Measurements from ENCODE around the gene ARGFX.
"Not testable (repeated sequence)": the region's sequence is repeated elsewhere in the genome, so short reads cannot be mapped to it uniquely, and the experiment has no call there.

Gene ARGFX

DNA sequence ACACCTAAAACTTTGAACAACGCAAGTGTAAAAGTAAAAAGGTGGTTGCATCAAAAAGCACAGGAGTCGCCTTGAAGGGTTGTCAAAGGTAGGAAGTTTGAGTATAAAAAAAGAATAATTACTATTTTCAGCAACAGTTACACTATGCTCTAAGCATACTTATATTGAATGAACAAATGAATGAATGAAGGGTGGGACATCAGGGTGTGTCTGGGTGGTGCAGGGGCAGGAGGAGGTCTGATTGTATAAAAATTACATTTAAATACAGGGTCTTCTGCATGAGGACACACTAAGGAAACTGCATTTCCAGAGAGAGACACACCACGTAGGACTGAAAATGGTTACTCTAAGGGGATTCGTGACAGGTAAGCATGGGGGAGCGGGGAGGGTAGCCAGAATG is at the start of gene ARGFX:
Gene ARGFX (plus strand): TSS at position 301 of the 400 bp plus-strand sequence. CDS start 2,765 bp downstream, outside the sequence.
- no peak for DNase-seq

GRCh38 chr3:121517953-121518655 is 49.6 kb upstream of the ARGFX start:
- DNase-seq, result no peak

DNA sequence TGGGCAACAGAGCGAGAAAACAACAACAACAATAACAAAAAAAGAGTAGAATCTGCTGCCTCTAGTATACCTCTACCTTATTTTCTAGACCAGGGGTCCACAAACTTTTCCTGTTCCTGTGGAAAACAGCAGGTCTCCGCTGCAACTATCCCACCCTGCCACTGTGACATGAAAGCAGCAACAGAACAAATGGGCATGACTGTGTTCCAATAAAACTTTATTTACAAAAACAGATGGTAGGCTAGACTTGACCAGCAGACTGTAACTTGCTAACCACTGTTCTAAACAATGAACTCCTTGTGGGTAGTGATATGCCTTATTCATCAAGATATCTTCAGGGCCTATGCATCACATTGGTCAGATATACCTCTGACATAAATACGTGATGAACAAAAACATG is 47.2 kb upstream of the ARGFX start:
- no peak for DNase-seq

DNA sequence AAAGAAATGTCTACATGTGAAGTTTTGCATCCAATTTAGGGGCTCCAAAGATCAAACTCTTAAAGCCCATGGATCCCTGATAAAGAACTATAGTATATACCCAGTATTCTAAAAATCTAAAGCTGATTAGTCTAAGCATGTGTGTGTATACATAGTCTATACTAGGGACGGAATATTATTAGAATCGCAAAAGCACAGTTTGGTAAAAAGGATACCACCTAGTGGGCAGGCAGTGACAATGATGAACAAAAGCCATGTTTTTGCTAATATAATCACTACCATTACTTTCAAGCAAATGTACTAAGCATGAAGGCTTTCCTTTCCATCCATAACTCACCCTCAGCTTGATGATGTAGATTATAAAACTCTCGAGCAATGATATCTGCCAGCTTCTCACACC is 38.4 kb upstream of the ARGFX start:
- no peak for DNase-seq

GRCh38 chr3:121531269-121531668 is 36.5 kb upstream of the ARGFX start:
- no peak for DNase-seq

GRCh38 chr3:121542924-121543323 is 24.8 kb upstream of the ARGFX start:
- DNase-seq, result no peak

GRCh38 chr3:121545049-121545573 is 22.6 kb upstream of the ARGFX start:
- no peak for DNase-seq

DNA sequence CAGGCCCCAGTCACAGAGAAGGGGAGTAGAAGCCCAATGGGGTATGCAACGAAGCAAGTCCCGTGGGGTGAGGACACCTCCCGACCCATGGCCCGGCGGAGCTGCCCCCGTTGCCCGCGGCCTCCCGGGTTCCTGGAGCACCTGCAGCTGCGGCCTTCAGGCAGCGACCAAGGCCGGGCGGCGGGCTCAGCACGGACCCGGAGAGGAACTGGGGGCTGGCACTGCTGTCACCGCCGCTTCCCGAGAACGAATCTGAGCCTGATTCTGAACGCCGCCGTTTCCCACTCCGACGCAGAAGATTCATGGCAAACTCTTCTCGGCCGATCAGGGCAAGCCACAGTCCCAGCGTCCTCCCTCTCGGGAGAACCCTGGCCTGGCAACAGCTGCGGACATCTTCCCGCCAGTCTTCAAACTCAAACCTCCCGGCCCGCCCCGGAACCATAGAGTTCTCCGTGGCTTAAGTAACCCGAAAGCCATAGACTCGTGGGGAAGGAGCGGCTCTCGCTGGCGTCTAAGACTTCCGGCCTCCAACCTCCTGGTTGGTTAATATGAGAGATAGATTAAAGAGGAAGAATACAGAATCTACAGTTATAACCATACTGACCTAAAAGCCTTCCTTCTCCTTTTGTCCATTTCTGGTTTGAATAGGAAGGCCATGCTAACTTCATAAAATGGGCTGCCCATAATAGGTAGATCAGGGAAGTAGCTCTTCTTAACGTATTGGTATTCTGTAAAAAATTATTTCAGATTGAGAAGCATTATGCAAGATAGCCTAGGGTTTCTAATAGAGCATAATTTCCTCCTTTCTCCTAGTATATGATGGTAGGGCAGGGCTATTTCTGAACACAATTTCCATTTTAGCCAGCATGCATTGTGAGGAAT is 21.9 kb upstream of the ARGFX start, which contains the start of gene POLQ:
Gene POLQ (minus strand): TSS at position 415 of the 882 bp plus-strand sequence. CDS start 111 bp downstream, at position 304.
- peak; percentile 93 for DNase-seq

DNA sequence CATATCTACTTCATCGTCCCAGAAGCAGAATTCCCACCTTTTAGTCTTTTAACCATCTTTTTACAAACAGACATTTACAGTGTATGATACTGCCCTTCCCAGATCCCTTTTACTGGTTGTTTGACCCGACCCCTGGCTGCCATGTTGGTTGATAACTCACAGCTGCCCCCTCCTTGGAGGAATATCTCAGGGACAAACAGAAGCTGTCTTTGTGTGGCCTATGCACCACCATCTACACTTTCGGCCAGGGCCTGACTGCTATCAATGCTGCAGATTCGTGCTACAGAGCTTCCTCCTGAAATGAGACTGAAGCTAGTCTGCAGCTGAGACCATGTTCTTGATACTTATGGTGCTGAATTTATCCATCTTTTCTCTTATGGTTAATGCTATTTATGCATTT is 15.4 kb upstream of the ARGFX start:
- DNase-seq, result no peak

DNA sequence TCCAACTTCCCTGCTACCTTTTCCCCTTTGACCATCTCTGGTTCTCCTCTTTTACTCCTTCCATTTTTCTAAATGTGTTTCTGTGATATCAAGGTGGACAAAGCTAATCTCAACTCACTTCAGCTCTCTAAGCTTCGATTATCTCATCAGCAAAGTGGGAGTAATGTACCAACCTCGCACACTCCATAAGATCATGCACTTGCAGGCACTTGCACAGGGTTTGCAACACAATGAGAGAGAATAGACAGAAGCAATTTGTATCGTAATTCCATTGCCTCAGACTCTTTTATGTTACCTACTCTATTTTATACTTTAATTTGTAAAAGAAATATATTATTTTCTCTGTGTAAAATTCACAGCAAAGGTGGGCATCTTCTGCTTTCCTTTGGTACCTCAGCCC is 15.0 kb upstream of the ARGFX start:
- DNase-seq, result no peak

DNA sequence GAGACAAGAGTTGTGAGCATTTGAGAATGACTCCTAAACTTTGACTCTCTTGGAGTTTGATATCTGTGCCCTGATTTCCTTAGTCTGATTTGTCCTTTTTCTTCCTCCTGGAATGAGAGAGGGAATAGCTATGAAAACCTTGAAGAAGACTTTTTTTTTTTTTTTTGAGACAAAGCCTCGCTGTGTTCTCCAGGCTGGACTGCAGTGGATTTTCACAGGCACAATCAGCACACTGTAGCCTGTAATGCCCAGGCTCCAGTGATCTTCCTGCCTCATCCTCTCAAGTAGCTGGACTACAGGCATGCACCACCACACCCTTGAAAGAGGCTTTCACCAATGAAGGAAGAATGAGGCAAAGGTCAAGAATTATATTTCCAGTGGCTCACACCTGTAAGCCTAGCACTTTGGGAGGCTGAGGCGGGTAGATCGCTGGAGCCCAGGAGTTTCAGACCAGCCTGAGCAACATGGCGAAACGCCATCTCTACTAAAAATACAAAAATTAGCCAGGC is 10.3 kb upstream of the ARGFX start:
- DNase-seq, result no peak

GRCh38 chr3:121562148-121562547 is 5.6 kb upstream of the ARGFX start:
- no peak for DNase-seq

DNA sequence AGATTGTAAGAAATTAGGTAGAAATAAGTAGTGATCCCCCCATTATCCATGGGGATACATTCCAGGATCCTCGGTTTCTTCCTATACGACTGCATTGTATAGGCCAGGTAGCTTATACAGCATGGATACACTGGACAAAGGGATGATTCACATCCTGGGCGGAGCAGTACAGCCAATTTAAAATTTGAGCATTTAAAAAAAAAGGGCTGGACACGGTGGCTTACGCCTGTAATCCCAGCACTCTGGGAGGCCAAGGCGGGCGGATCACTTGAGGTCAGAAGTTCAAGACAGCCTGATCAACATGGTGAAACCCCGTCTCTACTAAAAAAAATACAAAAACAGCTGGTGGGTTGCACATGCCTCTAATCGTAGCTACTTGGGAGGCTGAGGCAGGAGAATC is 976 bp upstream of the ARGFX start:
- no peak for DNase-seq

DNA sequence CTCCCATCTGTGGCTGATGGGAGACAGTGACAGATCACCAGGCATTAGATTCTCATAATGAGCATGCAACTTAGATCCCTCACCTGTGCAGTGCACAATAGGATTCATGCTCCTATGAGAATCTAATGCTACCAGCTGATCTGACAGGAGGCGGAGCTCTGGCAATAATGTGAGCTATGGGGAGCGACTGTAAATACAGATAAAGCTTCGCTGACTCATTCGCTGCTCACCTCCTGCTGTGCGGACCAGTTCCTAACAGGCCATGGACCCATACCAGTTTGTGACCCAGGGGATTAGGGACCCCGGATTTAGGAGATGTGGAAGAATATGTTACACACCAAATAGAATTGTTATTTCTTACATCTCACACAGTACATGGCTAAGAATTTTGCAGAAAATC is 6.7 kb downstream of the ARGFX start:
- DNase-seq, result peak; percentile 53

- no peak for DNase-seq
Observed at GRCh38 chr3:121581691-121582090, 13.9 kb downstream of the ARGFX start.

- DNase-seq, result no peak
Observed at GRCh38 chr3:121584418-121584817, 16.7 kb downstream of the ARGFX start.

DNA sequence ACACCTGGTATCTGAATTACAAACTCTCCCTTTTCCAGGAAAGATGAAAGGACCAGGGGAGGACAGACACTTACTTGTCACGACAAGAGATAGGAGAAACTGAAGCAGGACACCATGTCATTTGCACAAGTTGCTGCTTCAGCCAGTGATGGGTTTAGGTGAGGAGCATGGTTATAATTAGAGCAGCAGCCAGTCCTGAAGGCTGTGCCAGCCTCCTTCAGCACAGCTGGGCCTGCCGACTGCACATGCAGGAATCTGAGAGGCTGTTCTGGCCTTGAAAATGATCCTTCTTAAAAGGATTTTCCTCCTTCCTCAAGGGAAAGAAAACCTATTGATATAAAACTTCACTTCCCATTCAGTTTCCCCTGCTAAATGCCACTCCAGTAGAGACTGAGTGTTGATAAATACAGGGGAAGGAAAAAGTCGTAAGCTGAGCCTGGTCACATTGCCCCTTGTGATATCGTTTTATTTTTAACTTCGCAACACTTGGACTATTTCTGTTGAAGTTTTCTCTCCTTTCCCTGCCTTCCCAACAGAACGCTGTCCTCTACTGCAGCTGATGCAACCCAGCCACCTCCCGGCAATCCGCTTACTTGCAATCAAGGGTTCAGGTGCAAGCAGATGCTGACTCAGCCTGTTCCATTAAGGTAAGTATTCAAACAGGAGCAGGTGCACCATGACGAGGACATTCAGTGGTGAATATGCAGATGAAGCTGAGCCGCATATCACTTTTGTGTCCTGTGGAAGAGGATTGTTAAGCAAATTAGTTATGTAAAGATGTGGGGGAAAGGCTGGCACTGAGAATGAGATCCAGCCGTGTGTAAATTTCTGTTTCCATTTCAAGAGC is 25.3 kb downstream of the ARGFX start, which contains the start of gene FBXO40:
Gene FBXO40 (plus strand): TSS at position 524 of the 847 bp plus-strand sequence. CDS start 27,197 bp downstream, outside the sequence.
- no peak for DNase-seq

- DNase-seq, result not testable (repeated sequence)
Observed at GRCh38 chr3:121593806-121594205, 26.1 kb downstream of the ARGFX start.

DNA sequence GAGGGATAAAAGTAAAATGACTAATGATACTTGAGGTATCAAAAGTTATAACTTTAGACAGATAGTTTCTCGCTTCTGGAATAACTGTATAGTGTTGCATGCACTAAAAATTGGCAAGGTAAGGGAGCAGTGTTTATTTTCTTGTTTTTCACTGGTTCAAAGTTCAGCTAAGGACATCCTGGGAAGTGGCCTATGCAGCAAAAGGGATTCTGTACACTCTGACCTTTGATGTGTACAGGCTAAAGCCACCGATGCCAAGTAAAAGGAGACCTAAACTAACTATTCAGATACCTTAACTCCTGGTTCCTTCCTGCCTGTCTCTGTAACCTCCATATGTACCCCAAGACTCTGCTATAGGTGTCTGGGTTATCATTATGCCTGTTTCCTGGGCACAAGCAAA is 27.1 kb downstream of the ARGFX start:
- DNase-seq, result no peak

GRCh38 chr3:121595765-121596406 is 28.1 kb downstream of the ARGFX start:
- DNase-seq, result no peak

DNA sequence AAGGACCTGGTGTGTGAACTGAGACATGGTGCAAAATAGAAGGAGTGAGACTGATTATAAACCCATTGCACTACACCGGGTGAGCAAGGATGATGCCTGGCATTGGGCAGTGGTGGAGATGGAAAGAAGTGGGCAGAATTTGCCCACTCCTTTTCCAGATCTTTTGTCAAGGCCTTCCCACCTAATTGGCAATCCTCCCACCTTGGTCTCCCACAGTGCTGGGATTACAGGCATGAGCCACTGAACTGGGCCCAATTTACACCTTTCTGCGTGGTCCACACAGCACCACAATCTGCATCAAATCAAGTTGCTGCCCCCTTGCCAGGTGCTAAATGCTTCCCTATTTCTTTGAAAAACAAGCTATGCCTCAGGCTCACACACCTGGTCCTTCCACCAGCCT is 30.8 kb downstream of the ARGFX start:
- no peak for DNase-seq

DNA sequence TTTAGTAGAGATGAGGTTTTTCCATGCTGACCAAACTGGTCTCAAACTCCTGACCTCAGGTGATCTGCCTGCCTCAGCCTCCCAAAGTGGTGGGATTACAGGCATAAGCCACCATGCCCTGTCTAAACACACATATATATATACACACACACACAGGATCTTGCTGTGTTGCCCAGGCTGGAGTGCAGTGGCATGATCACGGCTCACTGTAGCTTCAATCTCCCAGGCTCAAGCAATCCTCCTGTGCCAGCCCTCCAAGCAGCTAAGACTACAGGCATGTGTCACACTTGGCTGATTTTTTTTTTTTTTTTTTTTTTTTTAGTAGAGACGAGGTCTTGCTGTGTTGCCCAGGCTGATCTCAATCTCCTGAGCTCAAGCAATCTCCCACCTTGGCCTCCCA is 32.2 kb downstream of the ARGFX start:
- not testable (repeated sequence) for DNase-seq
